Measurements from ENCODE around the gene TSPAN9.

Gene TSPAN9

DNA sequence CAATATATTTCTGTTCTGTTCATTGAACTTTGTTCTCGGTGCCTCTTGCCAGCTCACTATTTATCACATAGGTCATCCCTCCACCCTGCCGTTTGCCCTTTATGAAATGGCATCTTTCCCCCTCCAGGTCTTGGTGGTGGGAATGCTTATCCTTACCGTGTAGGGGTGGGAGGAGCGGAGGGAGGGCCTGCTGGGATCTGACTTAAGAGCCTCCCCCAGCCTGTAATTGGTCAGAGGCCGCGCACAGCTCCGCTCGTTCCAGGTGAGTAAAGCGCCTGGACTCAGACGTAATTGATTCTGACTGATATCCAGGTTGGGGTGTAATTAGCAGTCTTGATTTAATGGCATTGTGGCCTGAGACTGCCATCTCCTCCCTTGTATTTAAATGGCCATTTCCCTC lies 185.3 kb downstream of the TSPAN9 start:
- DNase-seq, result no peak

DNA sequence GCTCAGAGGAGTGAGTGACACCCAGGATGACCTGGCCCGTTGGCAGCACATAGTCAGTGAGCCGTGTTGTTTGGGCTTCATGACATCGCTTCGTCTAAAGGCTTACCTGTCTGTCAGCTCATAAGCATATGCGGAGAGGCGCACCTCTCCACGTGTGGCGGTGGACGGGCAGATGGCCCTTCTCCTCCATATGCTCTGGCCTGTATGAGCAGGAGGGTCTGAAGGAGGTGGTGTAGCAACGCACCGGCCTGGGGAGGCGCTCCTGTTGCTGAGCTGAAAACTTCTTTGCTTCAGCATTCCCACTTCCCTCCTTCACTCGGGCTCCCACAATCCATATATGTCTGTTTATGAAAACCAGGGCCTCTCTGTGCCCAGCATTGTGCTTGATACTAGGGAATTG lies 186.1 kb downstream of the TSPAN9 start:
- no peak for DNase-seq

DNA sequence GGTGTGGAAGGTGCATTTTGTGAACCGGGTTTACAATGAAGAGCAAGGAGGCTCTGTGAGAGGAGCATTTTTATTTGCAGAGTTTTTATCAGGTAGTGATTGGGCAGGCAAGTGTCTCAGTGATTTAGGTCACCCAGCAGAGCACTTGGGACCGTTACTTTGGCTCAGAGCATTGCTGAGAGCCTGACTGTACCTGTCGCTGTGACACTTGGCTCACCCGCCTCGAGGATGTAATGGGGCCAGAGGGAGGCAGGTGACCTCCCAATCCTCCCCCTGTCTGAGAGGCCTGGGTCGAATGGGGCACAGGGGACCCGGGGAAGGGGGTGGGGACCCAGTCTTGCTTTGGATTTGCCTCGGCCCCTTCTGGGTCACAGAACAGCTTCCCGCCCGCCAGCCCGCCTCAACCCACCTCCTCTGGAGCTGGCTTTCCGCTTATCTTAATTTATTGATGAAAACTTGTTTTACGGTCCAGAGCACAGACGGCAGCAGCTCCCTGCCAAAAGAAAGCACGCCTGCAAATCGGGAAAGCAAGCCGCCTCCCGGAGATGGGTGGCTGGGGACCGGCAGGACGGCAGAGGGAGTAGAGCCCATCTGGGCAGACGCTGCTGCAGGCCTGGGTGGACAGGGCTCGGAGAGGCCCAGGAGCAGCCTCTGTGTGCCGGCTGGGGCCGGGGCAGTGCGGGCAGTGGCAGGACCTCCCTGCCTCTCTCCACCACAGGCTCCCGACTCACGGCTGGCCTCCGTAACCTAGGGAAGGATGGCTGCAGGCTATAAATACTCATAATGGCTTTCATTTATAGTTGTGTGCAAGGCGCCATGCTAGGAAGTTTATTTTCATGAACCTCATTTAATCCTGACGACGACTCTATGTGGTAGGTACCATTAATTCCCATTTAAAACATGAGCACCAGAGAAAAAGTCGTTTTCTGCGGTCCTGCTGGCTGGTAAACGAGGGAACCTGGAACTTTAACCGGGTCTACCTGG lies 187.1 kb downstream of the TSPAN9 start:
- DNase-seq, result no peak

DNA sequence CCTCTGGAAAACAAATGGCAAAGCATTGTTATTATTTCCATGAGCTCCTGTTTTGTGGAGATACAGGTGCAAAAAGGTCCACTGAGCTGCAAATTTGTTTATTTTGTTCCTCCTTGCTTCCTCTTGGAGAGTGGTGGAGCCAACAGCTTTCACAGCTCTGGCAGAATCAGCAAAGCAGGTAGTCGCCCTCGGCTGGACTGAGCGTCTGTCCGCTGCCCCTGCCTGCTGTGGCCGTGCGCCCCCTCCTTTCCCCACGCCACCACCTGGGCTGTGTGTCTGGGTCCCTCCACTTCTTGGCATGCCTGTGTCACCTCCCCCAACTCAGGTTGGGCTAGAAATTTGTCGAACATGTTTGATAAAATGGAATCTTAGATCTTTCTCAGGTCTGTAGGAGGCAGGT lies 188.2 kb downstream of the TSPAN9 start:
- DNase-seq, result no peak

DNA sequence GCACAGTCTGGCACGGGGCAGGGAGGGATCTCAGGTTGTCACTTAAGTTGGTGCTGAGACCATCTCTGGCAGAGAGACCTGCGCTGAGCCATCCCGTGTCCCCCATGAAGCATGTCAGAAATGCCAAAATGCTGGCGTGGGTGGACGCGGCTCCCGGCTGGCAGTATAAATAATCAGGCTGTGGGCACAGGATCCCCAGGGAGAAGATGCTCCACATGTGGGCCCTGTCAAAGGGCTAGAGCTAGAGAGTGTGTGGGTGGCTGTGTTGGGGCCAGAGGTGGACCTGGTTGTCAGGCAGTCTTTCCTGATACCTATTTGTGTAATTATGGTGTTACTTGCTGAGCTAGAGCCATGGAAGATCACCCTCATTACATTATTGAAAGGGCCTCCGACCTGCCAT lies 189.5 kb downstream of the TSPAN9 start:
- DNase-seq, result no peak

DNA sequence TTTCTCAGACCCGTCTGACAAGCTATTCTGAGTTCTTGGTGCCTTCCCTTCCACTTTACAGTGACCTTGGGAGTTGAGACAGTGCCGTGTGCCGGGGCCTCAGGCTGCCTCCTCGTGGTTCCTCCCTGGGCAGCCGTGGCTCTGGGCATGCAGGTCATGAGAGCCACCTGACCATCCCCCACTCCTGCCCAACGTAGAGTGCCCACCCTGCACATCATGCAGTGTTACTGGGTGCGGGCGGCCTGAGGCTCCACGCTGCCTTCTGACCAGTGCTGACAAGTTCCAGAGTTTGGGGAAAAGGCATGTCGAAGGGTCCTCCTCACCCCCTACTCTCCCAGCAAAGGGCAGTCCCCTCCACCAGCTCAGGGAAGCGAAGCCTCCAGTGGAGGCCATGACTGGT lies 190.5 kb downstream of the TSPAN9 start:
- DNase-seq, result no peak

DNA sequence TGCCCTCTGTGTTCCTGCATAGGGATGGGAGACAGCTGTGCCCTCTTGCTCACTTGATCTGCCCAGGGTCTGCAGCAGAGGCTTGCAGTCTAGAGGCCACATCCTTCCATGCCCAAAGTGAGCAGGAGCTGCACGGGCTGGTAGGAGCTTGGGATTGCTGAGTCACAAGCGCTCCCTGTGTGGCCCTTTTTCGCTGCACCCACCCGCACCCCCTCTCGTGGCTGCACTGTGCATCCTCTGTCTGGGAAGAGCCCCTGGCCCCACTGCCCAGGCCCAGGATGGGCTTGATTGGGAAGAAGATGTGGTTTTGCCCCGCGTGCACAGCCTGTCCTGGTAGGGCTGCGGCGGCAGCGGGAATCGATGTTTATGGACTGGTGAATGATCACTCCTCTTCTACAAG lies 192.4 kb downstream of the TSPAN9 start:
- DNase-seq, result no peak

DNA sequence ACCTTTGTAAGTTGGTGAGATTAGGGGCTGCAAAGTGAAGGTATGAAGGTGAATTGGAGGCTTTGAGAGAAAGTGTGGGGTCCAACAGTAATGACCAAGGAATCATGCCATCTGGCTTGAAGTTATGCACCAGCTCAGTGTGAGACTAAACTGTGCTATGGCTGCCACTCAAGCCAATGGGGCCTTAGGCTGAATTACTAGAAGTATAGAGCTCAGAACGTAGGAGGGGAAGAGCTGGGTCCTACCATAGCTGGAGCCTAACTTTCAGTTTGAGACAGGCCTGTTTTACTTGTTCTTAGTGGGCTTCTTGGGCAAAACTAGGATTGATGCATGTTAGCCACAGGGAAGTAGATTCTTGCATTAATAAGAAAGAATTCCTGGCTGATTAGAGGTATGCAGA lies 194.0 kb downstream of the TSPAN9 start:
- DNase-seq, result no peak

DNA sequence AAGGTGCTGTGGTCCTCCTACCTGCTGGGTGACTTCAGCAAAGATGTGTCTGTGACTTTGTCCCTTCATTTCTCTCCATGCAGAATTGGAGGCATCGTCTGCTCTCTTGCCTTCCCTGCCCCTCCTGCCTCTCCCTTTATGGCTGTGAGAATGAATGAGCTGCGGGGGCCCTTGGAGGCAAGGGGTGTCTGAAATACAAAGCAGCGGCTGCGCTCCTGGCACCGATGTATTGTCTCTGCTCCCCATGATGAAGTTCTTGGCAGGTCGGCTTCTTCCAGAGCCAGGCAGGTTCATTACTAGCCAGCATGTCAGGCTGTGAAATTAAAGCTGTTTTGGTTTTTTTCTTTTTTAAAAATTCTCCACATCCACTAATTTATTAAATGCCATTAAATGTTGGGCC lies 194.5 kb downstream of the TSPAN9 start:
- no peak for DNase-seq

DNA sequence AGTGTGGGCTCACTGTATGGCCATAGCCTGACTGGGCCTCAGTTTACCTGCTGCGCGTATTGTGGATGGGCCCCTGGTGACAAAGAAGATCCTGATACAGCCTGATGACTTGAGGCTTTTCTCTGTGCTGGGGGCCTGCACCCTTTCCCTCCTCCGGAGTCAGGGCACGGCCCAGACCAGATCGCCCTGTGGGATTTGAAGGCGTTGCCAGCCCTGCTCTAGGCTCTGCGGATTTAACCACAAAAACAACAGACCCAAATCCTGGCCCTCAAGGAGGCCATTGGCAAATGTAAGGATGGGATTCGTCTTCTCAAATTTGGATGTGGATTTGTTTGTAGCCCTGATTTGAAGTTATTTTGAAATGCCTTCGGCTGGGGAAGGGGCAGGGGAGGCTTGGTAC lies 195.8 kb downstream of the TSPAN9 start:
- no peak for DNase-seq

DNA sequence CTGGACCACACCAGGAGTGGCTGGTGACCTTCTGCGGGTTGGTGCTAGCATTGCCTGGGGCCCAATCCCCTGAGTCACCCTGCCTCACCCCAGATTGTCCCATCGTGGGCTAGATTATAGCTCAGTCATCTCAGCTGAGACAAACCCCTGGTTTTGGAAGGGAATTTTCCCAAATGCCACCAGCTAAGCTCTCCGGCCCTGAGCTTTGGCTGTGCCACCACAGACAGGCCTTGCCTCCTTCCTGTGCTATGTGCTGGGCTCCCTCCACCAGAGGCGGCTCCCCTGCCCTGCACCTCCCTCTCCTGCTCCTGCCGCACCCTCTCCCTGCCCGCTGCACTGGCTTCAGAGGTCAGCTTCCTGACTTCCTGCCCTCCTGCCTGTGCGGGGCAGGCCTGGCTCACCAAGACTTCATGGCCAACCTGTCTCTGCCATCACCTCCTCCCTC lies 196.3 kb downstream of the TSPAN9 start:
- DNase-seq, result peak; percentile 76

DNA sequence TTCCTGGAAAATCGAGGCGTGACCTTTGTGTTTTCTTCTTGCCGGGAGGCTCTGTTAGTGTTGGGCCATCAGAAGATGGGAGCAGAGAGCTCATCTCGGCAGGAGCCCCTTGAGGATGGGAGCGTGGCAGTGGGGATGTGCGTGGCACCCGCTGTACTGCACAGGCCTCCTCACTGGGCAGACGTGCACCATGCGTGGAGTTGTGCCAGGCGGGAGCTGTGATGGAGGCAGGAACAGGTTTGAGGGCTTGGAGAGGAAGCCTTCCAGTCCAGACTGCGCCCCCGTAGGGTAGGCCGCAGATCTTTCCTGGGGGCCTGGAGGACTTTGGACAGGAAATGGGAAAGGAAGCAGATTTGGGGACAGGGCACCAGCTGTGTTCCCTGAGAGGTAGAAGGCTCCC lies 197.5 kb downstream of the TSPAN9 start:
- DNase-seq, result no peak

DNA sequence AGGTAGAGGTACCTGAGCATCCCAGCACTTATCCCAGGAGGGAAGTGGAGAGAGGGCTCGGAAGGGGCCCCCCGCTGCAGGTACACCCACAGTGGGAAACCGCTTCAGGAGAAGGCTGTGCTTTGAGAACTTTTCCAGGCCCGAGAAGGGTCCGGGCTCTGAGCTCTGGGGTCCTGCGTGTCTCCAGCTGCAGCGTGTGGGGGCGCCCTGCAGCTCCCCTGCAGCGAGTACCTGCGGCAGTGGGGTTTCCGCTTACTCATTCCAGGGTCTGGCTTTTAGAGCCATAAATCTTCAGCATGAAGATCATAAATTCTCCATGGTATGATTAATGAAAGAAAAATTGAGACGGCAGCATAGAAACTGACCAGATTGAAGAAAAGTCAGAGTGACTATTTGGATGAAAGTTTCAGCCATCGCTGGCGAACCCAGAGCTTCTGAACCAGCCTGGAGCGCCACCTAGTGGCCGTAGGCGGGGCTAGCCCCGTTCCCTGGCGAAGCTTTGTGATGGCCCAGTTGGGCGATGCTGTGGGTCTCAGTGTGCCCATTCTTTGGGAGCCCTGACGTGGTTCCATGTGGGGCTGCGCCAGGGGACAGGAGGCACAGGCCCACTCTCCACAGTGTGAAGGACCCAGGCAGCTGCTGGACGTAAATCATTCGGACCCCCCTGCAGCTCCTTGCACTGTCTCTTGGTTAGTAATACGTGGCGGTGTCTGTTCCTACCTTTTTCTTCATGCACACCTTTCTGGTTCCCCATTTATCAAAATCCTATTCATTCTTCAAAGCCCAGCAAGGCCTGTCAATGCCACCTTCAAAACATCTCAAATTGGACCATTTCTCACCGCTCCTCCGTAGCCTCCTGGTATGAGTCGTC lies 198.2 kb downstream of the TSPAN9 start:
- peak; percentile 69 for DNase-seq

DNA sequence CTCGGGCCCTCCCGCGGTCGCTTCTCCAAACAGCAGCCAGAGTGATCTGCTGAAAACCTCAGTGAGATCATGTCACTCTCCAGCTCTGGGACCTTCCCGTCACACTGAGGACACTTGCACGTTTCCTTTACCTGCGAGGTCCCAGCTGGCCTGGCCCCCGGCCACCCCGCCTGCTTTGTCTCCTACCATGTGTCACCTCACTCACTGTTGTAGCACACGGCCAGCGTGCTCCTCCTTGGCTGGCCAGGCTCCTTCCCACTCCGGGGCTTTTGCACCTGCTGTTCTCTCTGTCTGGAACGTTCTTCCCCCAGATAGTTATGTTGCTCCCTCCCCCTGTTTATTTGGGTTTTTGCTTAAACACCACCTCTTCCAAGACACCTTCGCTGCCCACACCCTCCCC lies 199.0 kb downstream of the TSPAN9 start:
- DNase-seq, result no peak

DNA sequence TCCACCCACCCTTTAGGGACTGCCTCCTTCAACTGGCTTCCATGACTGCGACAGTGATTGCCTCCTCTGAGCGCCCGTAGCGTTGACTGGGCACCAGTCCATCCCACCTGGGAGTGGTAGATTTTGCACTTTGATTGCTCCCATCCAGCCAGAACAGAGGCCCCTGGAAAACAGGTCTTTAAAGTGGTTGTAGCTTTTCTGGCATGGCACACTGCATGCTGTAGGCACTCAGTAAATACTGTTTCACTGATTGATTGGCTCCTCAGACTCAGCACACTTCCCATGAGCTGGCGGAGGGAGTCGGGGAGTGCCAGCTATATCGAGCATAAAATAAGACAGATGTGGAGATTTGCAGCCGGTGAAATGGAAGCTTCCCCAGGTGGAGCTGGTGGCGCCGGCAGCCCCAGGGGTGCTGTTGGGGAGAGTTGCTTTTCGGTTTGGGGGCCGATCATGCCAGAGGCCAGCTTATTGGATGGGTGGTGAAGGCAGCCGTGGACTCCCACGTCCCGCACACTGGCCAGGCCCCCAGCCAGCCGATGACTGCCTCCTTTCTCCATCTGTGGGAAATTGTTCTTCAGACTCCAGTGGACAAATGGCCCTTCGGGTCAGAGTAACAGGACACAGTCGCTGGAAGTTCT lies 200.2 kb downstream of the TSPAN9 start:
- no peak for DNase-seq

DNA sequence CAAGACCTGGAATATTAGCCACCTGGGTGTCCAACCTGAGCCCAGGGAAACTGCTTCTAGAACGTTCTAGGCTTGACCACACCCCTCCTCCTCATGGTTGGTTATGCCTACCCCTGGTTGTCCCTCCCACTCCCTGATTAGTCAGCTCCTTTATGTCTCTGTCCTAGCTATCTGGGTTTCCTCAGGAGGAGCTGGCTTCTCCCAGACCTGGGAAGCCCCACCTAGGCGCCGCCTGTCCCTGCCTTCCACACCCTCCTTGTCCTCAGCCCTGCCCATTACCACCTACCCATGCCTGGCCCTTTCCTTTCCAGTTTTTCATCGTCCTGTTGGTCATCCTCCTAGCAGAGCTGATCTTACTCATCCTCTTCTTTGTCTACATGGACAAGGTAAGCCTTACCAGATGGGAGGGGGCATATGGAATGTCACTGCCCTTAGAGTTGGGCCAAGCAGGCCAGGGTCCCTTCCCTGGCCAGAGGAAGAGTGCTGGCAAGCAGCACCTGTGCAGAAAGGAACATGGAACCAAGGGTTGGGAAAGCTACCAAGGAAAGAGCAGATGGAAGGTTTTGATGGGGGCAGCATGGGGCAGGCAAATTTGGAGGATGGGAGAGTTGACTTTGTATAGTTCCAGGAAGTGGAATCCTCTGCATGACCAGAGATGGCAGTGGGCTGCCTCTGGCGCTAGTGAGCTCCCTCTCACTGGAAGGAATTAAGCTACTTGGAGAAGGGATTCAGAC lies 201.7 kb downstream of the TSPAN9 start:
- DNase-seq, result no peak

DNA sequence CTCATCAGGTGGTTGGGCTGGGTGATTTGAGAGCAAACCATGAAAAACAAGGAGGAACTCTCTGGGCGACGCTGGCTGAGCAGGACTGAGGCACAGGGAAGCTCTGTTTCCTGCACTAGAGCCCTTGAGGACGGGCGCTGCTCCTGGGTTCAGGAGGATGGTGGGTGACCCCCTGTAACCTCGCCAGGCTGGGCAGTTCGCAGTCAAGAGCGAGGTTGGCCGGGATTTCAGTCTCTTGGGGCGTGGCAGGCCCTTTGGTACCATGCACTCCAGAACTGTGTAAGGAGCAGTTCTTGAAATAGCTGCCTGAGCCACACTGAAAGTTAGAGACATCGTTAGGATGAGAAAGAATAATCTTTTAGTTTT lies 202.2 kb downstream of the TSPAN9 start:
- no peak for DNase-seq

DNA sequence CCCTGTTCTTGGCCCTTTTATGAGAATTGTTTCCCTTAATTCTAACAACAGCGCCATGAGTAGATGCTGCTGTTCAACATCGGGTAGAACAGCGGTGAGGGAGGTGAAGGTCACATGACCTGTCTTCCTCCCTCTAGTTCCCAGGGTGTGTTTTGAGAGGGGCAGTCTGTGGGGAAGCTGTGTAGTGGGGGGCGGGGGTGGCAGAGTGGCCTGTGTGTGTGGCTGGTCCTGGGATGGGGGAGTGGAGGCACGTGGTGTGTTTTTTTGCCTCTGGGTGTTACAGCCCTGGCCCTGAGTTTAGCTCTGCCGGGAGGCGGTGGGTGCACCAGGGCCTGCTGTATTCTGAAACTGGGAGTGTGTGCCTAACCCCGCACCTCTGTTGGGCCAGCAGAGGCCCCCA lies 202.7 kb downstream of the TSPAN9 start:
- DNase-seq, result no peak

DNA sequence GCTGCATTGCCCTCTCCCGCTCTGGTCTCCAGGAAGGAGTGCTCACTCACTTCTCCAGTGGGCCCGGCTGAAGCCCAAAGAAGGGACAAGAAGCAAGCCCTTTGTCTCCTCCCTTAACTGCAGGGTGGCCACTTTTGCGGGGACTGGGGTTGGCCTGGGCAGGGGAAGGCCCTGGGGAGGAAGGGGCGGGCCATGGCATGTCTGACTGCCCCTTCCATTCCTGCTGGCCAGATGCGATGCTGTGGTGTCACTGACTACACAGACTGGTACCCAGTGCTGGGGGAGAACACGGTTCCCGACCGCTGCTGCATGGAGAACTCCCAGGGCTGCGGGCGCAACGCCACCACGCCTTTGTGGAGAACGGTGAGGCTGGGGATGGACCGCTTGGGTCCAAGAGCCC lies 203.8 kb downstream of the TSPAN9 start:
- DNase-seq, result no peak

DNA sequence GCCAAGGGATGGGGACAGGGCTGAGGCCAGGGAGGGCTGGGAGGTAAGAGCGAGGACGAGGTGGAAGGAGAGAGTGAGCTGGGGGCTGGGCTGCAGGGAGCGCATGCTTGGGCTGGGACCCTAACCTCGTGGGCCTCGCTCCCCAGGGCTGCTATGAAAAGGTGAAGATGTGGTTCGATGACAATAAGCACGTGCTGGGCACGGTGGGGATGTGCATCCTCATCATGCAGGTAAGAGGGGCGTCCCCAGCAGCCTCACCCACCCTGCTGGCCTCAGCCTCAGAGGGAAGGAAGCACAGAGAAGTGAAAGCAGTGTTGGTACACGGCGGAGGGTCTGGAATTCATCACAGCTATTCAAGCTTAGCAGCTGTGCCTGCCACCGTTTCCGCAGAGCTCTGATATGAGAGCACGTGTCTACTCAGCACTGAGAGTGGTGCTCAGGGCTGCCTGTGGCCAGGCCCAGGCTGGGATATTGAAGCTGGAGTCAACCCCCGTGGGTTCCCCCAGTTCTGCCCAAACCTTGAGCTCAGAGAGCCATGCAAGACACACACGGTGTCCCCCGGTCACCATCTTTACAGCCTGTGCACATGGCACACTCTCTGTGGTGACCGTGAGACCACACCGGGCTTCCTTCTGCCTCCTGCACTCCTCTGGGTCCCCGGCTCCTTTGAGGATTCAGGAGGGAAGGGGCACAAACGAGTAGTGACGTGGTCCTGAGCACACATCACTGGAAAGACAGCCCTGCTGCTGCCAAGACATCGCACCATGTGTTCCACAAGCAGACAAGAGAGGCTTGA lies 204.6 kb downstream of the TSPAN9 start:
- DNase-seq, result no peak

DNA sequence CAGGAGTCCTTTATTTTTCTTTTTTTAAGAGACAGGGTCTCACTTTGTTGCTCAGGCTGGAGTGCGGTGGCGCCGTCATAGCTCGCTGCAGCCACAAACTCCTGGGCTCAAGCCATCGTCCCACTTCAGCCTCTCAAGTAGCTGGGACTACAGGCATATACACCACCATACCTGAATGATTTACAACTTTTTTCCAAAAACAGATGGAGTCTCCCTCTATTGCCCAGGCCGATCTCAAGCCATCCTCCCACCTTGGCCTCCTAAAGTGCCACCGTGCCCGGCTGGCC lies 205.1 kb downstream of the TSPAN9 start:
- DNase-seq, result no peak

DNA sequence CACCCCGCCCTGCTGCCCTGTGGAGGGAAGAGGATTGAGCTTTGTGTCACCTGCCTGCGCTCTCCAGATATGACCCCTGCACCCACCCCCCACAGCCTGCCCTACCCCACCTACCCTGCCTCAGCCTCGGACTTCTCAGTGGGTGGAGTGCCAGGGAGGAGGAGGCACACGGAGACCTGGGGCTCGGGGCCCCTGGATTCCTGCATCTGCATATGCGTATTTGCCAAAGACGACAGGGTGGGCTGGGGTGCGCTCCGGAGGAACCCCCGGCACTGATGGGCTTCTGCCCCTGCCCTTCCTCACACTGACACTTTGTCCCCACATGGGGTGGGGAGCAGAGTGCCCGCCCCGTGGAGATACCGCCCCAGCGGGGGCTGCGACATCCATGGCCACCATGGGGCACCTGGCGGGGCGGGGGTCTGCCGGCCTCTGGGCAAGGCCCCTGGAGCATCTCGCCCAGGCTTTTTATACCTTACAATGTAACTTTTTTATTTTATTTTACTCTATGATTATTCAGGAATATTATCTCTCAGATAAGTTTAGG lies 206.0 kb downstream of the TSPAN9 start:
- DNase-seq, result no peak
